Measurements from ENCODE around the gene AFF3. TPM values are rescaled to one million over a fixed set of nuclear protein-coding genes. Genes with fewer than 3 reads are reported as not detected.

Gene AFF3
- total RNA-seq, 1 donor from 2014 or later: 7.3 TPM

- H3K4me3 Mint-ChIP-seq (ENCODE audit: low read depth): no peak overlapping the region
- no peak overlapping the region for H3K27ac Mint-ChIP-seq
- TF ChIP-seq, protein P1, sequence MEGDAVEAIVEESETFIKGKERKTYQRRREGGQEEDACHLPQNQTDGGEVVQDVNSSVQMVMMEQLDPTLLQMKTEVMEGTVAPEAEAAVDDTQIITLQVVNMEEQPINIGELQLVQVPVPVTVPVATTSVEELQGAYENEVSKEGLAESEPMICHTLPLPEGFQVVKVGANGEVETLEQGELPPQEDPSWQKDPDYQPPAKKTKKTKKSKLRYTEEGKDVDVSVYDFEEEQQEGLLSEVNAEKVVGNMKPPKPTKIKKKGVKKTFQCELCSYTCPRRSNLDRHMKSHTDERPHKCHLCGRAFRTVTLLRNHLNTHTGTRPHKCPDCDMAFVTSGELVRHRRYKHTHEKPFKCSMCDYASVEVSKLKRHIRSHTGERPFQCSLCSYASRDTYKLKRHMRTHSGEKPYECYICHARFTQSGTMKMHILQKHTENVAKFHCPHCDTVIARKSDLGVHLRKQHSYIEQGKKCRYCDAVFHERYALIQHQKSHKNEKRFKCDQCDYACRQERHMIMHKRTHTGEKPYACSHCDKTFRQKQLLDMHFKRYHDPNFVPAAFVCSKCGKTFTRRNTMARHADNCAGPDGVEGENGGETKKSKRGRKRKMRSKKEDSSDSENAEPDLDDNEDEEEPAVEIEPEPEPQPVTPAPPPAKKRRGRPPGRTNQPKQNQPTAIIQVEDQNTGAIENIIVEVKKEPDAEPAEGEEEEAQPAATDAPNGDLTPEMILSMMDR (IDR thresholded peaks at IDR 0.05; ENCODE audit: unreplicated experiment): no peak
- H3K36me3 Mint-ChIP-seq (ENCODE audit: insufficient read depth): no peaks in the 10 kb centered on the region
- H3K9me3 Mint-ChIP-seq (ENCODE audit: low read depth): no peaks in the 10 kb centered on the region
- no peaks in the 10 kb centered on the region for H3K4me1 Mint-ChIP-seq (ENCODE audit: low read depth)
- DNase-seq (ENCODE audit: low spot score, unreplicated experiment): no peak
- peaks cover 4% of the 10 kb centered on the region for H3K27me3 Mint-ChIP-seq
These were observed 622.2 kb downstream of the AFF3 start for GRCh38 chr2:99520195-99520594.

DNA sequence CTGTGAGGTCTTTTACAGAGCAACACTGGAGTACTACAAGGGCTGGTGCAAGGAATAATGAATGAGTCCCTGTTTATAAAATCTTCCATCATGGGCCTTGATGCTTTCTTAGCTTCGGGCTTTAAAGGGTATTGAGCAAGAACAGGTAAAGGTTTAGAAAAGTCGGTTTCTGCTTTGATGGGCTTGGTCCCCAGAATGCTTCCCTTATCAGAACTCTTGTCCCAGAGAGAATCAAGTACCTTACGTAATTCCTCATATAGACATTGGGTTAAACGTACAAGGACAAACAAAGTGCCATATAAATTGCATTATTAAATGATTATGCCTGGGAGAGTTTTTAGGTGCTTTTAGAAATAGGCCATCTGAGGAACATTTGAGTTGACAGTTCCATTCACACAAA lies 628.0 kb downstream of the AFF3 start:
- no peaks in the 10 kb centered on the region for H3K9me3 Mint-ChIP-seq (ENCODE audit: low read depth)
- no peak overlapping the region for H3K4me3 Mint-ChIP-seq (ENCODE audit: low read depth)
- peaks cover 4% of the 10 kb centered on the region for H3K27me3 Mint-ChIP-seq
- no peak overlapping the region for H3K27ac Mint-ChIP-seq
- TF ChIP-seq, protein P1 (IDR thresholded peaks at IDR 0.05; ENCODE audit: unreplicated experiment): no peak
- H3K36me3 Mint-ChIP-seq (ENCODE audit: insufficient read depth): no peaks in the 10 kb centered on the region
- H3K4me1 Mint-ChIP-seq (ENCODE audit: low read depth): no peaks in the 10 kb centered on the region
- no peak for DNase-seq (ENCODE audit: low spot score, unreplicated experiment)

DNA sequence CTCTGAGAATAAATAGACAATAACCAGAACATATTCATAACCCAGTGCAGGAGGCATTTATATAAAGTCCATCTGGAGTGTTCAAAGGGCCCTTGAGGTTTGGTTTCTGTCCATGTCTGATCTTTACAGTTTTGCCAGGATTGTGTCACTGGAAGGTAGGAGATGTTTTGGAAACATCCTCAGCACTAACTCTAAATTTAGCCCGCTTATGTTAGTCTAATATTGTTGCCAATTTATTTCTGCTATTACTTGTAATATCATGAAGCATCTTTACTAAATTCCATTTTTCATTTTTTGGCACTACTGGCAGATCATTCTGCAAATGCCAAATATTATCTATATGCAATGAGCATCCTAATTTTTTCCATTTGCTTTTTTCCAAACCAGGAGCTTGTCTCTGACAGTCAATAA lies 630.2 kb downstream of the AFF3 start:
- no peak for DNase-seq (ENCODE audit: low spot score, unreplicated experiment)
- H3K27me3 Mint-ChIP-seq: no peaks in the 10 kb centered on the region
- H3K9me3 Mint-ChIP-seq (ENCODE audit: low read depth): no peaks in the 10 kb centered on the region
- H3K4me1 Mint-ChIP-seq (ENCODE audit: low read depth): peaks cover 7% of the 10 kb centered on the region
- H3K36me3 Mint-ChIP-seq (ENCODE audit: insufficient read depth): no peaks in the 10 kb centered on the region
- no peak overlapping the region for H3K4me3 Mint-ChIP-seq (ENCODE audit: low read depth)
- TF ChIP-seq, protein P1 (IDR thresholded peaks at IDR 0.05; ENCODE audit: unreplicated experiment): no peak
- no peak overlapping the region for H3K27ac Mint-ChIP-seq

- no peaks in the 10 kb centered on the region for H3K36me3 Mint-ChIP-seq (ENCODE audit: insufficient read depth)
- no peak overlapping the region for H3K27ac Mint-ChIP-seq
- H3K27me3 Mint-ChIP-seq: no peaks in the 10 kb centered on the region
- DNase-seq (ENCODE audit: low spot score, unreplicated experiment): no peak
- no peak overlapping the region for H3K4me3 Mint-ChIP-seq (ENCODE audit: low read depth)
- TF ChIP-seq, protein P1 (IDR thresholded peaks at IDR 0.05; ENCODE audit: unreplicated experiment): no peak
- peaks cover 7% of the 10 kb centered on the region for H3K4me1 Mint-ChIP-seq (ENCODE audit: low read depth)
- no peaks in the 10 kb centered on the region for H3K9me3 Mint-ChIP-seq (ENCODE audit: low read depth)
These were observed 633.0 kb downstream of the AFF3 start for GRCh38 chr2:99509387-99509786.

GRCh38 chr2:99507937-99508818 lies 634.2 kb downstream of the AFF3 start:
- H3K9me3 Mint-ChIP-seq (ENCODE audit: low read depth): no peaks in the 10 kb centered on the region
- no peak overlapping the region for H3K4me3 Mint-ChIP-seq (ENCODE audit: low read depth)
- TF ChIP-seq, protein P1 (IDR thresholded peaks at IDR 0.05; ENCODE audit: unreplicated experiment): no peak
- DNase-seq (ENCODE audit: low spot score, unreplicated experiment): no peak
- no peaks in the 10 kb centered on the region for H3K27me3 Mint-ChIP-seq
- peaks cover 7% of the 10 kb centered on the region for H3K4me1 Mint-ChIP-seq (ENCODE audit: low read depth)
- no peak overlapping the region for H3K27ac Mint-ChIP-seq
- H3K36me3 Mint-ChIP-seq (ENCODE audit: insufficient read depth): no peaks in the 10 kb centered on the region

All from progenitor cell of endocrine pancreas (in vitro differentiated cells).